ENCODE results near the gene SLC2A3. TPM values are rescaled to one million over a fixed set of nuclear protein-coding genes. Genes with fewer than 3 reads are reported as not detected.
"Not testable (repeated sequence)": the region's sequence is repeated elsewhere in the genome, so short reads cannot be mapped to it uniquely, and the experiment has no call there.

Gene SLC2A3
- total RNA-seq, 1 donor = 91.5 TPM

DNA sequence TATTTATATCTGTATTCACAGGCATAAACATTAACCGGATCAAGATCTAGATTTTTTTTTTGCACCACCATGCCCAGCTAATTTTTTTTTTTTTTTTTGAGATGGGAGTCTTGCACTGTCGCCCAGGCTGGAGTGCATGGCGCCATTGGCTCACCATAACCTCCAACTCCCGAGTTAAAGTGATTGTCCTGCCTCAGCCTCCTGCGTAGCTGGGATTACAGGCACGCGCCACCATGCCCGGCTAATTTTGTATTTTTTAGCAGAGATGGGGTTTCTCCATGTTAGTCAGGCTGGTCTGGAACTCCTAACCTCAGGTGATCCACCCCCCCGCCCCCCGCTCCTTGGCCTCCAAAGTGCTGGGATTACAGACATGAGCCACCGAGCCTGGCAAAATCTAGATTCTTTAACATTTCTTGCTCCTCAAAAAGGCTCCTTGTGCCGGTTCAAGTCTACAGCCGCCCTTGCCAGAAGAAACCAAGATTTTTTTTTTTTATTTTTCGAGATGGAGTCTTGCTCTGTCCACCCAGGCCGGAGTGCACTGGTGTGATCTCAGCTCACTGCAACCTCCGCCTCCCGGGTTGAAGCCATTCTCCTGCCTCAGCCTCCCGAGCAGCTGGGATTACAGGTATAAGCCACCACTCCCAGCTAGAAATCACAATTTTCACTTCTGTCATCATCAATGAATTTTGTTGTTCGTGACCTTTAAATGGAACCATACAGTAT, 36.9 kb upstream of the SLC2A3 start:
- TF ChIP-seq, protein P1, sequence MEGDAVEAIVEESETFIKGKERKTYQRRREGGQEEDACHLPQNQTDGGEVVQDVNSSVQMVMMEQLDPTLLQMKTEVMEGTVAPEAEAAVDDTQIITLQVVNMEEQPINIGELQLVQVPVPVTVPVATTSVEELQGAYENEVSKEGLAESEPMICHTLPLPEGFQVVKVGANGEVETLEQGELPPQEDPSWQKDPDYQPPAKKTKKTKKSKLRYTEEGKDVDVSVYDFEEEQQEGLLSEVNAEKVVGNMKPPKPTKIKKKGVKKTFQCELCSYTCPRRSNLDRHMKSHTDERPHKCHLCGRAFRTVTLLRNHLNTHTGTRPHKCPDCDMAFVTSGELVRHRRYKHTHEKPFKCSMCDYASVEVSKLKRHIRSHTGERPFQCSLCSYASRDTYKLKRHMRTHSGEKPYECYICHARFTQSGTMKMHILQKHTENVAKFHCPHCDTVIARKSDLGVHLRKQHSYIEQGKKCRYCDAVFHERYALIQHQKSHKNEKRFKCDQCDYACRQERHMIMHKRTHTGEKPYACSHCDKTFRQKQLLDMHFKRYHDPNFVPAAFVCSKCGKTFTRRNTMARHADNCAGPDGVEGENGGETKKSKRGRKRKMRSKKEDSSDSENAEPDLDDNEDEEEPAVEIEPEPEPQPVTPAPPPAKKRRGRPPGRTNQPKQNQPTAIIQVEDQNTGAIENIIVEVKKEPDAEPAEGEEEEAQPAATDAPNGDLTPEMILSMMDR (IDR thresholded peaks at IDR 0.05; ENCODE audit: insufficient read depth, low read depth, low read length) = no peak
- H3K4me3 ChIP-seq (ENCODE audit: low read depth, low read length) = no peak overlapping the region
- DNase-seq (ENCODE audit: low read depth) = no peak

DNA sequence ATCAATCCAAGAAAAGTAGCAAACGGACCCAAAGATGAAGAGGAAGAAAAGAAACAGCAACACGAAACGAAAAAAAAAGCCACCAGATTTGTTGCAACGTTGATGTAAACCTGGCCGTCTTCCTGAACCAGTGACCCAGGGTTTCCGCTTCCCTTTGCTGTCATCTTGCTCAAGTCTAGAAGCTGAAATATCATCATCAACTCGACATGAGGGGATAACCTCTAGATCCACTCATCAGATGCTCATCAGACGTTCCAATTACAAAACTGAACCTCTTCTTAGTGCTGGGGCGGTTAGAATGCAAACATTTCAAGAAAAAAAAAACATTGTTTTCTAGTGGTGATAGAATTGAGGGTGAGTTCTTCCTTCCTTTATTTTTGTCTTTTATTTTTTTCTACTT, 36.3 kb upstream of the SLC2A3 start:
- DNase-seq (ENCODE audit: low read depth); H3K4me3 ChIP-seq (ENCODE audit: low read depth, low read length): not testable (repeated sequence)

DNA sequence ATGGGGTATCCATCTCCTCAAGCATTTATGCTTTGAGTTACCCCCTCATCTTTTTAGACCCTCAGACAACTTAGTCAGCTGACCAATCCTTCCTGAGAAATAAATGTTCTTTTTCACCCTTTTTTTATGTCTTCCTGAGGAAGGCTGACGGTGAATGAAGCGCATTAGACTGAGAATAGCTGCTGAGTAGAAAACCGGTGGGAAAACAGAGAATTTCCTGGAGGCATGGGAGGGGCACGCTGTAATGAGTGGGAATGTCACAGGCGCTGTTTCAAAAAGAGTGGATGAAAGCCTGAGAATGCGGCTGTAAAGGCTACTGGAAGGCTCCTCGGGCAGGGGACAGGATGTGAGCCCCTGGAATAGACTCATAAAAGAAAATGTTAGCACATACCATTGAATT, 35.8 kb upstream of the SLC2A3 start:
- DNase-seq (ENCODE audit: low read depth); H3K4me3 ChIP-seq (ENCODE audit: low read depth, low read length): not testable (repeated sequence)

DNA sequence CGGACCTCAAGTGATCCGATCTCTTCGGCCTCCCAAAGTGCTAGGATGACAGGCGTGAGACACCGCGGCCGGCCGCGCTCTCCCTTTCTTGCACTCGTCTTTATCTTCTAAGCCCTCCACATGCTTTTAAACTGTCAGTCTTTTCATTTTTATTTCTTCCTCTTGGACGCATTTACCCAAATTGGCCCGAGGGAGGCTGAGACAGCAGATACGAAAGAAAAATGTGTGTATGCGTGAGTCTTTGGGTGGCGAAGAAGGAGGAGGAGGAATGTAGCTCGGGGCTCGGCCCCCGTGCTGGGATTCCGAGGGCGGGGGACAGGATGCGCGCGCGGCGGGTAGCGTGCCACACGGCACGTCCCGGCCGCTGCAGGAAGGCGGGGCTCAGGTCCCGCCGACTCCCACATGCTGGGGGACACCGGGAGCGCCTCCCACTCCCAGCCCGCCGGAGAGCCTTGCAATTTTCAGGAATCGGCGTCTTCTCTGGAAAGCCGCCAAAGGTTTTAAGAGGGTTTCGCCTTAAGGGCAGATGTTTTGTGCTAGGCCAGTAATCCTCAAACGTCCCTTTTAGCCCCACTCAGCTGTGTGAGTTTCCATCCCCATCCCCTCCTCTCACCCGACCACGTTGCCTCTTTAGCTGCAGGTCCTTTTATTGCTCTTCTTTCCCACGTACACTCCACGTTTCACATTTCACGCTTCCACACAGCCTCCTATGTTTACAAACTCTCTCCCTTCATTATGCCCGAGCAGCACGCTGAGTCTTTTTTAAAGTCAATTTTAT, 34.7 kb upstream of the SLC2A3 start:
- H3K4me3 ChIP-seq (ENCODE audit: low read depth, low read length) = peak overlapping the region; percentile 53
- peak; percentile 100 for DNase-seq (ENCODE audit: low read depth)
- TF ChIP-seq, protein P1 (IDR thresholded peaks at IDR 0.05; ENCODE audit: insufficient read depth, low read depth, low read length) = peak; percentile 8

DNA sequence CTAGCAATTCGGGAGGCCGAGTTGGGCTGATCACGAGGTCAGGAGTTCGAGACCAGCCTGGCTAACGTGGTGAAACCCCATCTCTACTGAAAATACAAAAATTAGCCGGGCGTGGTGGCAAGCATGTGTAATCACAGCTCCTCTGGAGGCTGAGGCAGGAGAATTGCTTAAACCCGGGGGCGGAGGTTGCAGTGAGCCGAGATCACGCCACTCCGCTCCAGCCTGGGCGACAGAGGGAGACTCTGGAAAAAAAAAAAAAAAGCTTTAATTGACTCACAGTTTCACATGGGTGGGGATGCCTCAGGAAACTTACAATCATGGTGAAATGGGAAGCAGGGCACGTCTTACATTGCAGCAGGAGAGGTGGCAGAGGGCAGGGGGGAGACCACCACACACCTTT, 30.6 kb upstream of the SLC2A3 start:
- no peak overlapping the region for H3K4me3 ChIP-seq (ENCODE audit: low read depth, low read length)
- no peak for DNase-seq (ENCODE audit: low read depth)
- TF ChIP-seq, protein P1 (IDR thresholded peaks at IDR 0.05; ENCODE audit: insufficient read depth, low read depth, low read length) = no peak

DNA sequence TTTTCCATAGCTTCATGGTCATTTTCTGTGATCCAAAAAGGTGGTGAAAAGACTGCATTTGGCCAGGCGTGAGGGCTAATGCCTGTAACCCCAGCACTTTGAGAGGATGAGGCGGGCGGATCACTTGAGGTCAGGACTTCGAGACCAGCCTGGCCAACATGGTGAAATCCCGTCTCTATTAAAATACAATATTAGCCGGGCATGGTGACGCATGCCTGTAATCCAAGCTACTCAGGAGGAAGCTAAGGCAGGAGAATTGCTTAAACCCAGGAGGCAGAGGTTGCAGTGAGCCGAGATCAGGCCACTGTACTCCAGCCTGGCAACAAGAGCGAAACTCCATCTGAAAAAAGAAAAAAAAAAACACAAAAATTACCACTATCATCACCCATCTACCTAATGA, 28.7 kb upstream of the SLC2A3 start:
- not testable (repeated sequence) for DNase-seq (ENCODE audit: low read depth); H3K4me3 ChIP-seq (ENCODE audit: low read depth, low read length)

DNA sequence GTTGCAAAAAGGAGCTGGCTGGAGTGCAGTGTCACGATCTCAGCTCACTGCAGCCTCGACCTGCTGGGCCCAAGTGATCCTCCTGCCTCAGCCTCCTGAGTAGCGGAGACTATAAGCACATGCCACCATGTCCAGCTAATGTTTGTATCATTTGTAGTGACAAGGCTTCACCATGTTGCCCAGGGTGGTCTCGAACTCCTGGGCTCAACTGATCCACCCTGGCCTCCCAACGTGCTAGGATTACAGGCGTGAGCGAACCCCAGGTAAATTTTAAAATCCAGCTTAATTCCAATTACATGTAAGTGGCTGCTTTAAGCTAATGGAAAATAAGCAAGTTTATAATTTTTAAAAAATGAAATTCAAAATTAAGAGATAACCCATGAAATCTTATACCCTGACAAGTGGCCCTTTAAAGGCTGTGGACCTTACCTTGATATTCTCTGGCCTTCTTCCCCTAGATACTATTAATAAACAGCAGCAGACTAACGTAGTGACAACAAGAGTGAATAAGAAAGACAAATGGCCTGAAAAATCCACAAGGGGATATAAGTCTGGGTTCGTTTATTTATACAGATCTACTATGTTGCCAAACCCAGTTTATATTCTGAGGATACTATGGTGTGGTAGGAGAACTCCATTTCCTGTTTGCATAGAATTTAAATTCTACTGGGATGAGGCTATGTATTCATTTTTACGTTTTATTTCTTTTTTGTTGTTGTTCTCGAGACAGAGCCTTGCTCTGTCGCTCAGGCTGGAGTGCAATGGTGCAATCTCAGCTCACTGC, 25.6 kb upstream of the SLC2A3 start:
- TF ChIP-seq, protein P1 (IDR thresholded peaks at IDR 0.05; ENCODE audit: insufficient read depth, low read depth, low read length) = no peak
- H3K4me3 ChIP-seq (ENCODE audit: low read depth, low read length) = peak overlapping the region; percentile 64
- DNase-seq (ENCODE audit: low read depth) = peak; percentile 20

DNA sequence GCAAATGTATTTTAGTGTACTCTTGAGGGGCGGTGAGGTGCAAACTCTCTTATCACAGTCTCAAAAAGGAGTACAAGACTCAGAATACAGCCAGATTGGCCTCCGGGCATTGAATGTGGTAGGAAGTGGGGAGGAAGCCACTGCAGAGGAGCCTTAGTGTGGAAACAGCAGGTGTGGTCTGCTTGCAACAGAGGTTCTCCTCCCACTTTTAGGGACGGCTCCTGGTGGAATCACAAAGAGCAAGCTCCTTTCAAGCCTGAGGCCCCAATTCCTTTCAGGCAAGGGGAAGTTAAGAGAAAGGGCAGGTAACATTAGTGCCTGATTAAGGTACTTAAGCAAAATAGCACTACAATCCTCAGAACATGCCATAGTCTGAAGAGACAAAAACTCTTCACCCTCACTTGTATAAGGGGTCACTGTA, 23.7 kb upstream of the SLC2A3 start:
- DNase-seq (ENCODE audit: low read depth) = no peak
- TF ChIP-seq, protein P1 (IDR thresholded peaks at IDR 0.05; ENCODE audit: insufficient read depth, low read depth, low read length) = no peak

More for the DNA sequence above, 23.7 kb upstream of the SLC2A3 start:
- no peak overlapping the region for H3K4me3 ChIP-seq (ENCODE audit: low read depth, low read length)

Data from fibroblast of villous mesenchyme (primary cell).